IPS-NIHi11 (cell line): Measurements from ENCODE around the gene THSD4.

Source experiments
- DNase-seq: peaks from one replicate; pipeline ENCODE4 v3.0.0; 2012; ENCODE audit warnings: mixed read lengths, low spot score

Gene THSD4

DNA sequence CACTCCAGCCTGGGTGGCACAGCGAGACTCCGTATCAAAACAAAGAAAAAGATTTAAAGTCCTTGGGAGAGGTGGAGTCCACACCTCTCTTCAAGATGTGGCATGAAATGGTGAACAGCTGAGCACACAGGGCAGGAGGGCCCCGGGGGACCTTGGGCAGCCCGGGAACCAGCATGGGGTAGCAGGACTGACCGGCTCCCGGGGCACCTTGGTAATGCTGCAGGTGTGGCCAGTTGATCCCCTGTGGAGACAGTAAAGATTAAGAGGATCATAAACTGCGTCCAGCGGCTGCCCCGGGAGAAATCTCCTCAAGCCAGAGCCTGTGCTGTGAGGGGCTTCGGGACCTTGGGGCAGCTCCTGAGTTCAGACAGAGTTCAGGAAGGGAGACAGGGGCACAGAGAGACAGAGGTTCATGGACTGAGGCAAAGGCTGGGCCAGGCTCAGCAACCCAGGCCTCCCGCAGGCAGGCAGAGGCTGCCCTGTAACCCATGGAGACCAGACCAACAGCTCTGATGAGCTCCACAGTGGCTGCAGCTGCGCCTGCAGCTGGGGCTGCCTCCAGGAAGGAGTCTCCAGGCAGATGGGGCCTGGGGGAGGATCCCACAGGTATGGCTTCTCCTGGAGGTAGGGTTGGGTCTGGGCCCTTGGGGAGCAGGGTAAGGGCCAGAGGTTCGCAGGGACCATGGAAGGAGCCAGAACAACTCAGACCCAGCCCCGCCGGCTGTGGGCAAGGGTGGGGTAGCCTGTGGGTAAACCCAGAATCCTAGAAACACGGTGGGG is 695.2 kb downstream of the THSD4 start, which contains the start of gene NR2E3:
TSS of gene NR2E3 (plus strand) at position 299 of the 780 bp plus-strand sequence. CDS start at position 489, 190 bp downstream.
- no peak for DNase-seq

DNA sequence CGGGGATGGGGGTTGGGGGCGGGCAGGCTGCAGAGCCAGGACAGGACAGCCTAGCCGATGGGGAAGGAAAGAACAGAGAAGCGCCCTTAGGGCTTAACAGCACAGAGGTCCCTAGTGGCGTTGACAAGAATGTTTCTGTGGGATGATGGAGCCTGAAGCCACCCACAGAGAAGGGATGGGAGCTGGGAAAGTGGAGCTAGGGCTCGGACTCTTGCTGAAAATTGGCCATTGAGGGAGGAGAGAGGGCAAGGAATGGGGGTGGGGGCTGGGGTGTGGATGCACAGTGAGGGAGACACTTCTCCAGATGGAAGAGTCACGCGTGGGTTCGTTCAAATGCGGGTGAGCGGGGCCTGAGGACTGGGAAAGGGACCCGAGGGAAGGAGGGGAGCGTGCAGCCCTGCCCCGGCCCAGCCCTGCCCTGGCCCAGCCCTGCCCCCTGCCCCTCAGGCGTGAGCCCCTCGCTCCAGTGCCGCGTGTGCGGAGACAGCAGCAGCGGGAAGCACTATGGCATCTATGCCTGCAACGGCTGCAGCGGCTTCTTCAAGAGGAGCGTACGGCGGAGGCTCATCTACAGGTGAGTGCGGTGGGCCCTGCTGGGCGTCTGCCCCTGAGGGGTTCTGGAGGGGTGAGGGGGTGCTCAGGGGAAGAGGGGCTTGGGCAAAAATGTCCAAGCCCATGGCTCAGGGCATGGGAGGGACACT is 695.9 kb downstream of the THSD4 start:
- DNase-seq: no peak

DNA sequence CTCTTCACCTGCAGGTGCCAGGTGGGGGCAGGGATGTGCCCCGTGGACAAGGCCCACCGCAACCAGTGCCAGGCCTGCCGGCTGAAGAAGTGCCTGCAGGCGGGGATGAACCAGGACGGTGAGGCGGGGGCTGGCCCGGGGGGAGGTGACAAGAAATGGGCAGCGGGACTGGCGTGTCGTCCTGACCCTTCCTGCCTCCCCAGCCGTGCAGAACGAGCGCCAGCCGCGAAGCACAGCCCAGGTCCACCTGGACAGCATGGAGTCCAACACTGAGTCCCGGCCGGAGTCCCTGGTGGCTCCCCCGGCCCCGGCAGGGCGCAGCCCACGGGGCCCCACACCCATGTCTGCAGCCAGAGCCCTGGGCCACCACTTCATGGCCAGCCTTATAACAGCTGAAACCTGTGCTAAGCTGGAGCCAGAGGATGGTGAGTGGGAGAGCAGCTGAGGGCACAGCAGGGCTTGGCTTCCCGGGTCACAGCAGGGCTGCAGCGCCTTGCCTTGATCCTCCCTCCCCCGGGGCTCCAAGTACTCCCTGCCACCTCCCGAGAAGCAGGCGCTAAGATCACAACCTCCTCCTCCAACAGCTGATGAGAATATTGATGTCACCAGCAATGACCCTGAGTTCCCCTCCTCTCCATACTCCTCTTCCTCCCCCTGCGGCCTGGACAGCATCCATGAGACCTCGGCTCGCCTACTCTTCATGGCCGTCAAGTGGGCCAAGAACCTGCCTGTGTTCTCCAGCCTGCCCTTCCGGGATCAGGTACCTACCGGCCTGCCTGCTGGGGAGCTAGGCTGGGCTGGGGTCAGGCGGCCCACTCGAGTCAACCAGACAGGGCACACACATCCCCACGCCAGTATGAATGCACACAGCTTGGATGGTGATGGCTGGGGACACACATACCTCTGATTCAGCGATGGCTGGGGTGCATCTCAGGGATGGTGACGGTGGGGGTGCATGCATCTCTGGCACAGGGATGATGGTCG is 696.8 kb downstream of the THSD4 start:
- DNase-seq: no peak

DNA sequence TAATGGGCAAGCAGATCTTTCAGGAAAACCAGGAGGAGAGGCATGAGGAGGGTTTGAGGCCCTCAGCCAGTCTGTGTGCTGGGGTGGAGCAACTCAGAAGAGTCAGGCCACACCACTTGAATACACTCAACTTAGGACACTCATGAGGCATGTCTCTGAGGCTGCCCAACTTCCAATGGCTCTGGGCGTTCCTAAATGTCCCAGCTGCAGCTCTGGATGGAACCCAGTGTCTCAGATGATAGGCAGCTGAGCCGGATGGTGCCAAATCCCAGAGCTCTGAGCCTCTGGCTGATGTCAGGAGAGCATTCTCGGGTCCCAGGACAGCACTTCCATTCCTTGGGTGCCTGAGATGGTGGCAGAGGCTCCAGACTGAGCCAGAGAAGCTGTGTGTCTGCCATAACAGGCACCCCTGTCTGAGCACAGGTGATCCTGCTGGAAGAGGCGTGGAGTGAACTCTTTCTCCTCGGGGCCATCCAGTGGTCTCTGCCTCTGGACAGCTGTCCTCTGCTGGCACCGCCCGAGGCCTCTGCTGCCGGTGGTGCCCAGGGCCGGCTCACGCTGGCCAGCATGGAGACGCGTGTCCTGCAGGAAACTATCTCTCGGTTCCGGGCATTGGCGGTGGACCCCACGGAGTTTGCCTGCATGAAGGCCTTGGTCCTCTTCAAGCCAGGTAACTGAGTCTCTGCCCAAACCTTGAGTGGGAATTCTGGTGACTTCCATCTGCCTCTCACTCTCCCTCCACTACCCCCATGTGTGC is 697.9 kb downstream of the THSD4 start:
- no peak for DNase-seq

DNA sequence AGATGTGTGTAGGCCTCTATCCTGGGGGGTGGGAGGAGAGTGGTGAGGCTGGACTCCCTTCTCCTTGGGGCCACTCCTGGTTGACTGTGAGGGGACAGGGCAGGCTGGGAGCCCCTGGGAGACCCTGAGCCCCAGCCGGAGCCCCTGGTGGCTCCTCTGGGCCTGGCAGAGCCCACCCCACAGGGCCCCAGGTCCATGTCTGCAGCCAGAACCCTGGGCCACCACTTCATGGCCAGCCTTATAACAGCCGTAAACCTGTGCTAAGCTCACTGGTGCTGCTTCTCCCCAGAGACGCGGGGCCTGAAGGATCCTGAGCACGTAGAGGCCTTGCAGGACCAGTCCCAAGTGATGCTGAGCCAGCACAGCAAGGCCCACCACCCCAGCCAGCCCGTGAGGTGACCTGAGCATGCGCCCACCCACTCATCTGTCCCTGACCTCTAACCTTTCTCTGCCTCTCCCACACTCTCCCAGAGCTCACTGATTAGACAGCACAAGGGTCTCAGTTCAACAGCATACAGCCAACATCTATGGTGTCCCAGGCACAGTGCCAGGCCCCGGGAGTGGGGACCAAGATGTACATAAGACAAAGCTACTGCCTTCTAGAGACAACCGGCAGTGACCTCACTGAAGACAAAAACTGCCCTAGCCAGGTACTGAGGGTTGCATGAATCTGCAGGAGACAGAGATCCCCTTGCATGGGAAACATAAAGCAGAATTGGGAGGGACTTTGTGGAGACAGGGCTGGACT is 698.6 kb downstream of the THSD4 start:
- DNase-seq: no peak

DNA sequence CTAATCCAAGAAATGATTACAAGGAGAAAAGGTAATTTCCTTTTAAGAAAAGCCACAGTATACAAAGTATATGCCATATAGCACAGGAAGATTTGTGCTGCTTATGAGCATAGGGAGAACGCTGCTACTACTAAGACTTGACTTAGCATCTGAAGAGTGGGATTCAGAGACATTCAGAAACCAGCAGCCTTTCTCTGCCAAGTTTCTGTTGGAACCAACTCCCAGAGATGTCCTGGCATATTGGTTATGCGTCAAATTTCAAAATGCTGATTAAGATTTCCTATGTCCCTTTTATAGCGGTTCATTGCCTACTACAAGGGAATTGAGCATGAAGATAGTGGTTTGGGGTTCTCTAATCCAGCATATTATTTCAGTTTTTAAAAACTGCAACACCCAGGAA is 700.0 kb downstream of the THSD4 start:
- DNase-seq: no peak

DNA sequence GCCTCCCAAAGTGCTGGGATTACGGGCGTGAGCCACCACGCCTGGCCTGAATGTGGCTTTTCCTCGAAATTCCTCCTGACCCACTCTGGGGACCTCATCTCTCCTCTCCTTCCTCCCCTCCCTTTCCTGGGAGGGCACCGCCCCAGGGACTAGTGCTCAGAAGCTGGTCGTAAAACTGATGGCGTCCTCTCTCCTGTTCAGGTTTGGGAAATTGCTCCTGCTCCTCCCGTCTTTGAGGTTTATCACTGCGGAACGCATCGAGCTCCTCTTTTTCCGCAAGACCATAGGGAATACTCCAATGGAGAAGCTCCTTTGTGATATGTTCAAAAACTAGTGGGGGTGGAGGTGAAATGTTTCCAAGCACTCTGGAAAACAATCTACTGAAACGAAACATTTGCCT is 702.1 kb downstream of the THSD4 start:
- DNase-seq: no peak

DNA sequence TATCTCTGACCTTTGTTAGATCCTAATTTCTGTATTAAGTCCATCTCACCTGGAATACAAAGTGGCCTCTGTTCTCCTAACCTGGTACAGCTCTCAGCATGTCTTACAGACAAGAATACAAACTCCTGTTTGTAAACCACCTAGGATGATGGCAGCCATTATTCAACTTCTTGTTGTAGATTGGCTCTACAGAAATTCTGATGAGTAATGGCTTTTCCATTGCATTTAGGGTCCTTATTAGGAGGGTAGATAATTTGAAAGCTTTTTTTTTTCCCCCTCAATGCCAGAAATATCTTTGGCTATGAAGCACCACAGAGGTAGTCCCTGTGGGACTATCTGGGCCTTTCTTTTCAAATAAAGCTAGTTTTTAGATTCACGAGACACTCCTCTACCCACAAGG is 704.9 kb downstream of the THSD4 start:
- no peak for DNase-seq

DNA sequence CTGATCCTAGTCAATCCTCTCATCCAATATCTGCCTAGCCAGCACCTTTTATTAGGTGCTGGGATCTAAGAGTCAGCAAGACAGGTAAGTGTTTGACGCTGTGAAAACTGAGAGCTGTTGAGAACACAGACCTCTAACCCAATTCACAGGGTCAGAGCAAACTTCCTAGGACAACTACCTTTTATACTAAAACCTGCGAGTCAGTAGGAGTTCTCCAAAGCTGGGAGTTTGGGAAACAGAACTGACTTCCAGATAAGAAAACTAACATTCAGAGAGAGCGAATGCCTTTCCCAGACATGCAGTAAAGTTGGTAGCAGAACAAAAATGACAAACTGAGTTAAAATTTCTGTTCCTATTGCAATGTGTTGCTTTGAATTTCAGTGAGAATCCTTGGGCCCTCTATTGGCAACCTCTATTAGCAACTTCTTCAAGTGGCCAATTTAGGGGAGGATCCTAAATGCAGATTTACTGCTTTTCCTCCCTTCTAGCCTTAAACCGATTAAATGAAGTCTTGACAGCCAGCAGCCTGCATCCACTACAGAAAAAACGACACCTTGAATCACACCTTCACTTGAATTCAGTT is 706.4 kb downstream of the THSD4 start:
- no peak for DNase-seq

DNA sequence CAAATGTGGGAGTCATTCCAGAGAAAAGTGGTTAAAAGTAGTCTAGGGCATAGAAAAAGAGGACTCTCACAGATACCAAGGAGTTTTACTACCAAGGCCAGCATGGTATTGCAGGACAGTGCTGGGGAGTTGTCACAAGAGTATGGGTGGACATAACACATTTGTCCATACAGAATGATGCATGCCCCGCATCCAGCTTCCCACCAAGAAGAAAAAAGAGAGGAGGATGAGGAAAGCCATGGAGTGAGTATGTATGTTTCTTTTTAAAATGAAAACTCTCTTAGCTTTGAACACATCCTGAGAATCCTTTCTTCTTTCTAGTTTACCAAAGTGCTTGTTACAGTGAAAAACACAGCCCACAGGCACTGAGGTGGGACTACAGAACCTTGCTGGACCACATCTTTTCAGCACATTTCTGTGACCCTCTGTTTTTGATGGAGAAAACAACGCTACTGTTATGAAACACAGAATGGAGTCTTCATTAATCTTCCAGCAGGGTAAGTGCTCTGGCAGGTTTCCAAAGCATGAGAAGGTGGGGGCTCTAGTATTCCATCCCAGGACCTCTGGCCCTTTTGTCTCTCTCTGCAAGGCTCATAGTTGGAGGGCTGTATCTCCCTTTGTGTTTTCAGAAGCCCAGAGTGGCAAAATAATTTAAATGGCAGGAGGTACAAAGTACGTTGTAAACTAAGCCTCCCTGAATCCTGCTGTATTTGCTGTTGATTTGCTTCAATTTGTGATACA is 707.8 kb downstream of the THSD4 start:
- no peak for DNase-seq

DNA sequence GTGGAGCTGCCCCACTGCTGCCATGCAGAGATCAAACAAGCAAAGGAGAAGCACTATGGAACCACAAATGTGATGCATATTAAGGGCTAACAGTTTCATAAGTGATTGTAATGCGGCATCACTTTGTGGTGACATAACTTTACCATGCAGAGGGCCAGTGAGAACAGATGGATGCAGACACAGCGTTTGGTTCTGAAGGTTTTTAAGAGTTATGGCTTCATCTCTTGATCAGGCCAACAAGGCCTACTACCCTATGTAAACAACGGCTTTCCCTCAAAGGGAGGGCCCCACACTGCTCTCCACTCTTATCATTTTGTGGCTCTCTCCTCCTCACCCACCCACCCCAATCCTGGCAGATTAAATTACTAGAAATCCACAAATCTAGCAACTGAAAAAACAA is 708.5 kb downstream of the THSD4 start:
- no peak for DNase-seq

DNA sequence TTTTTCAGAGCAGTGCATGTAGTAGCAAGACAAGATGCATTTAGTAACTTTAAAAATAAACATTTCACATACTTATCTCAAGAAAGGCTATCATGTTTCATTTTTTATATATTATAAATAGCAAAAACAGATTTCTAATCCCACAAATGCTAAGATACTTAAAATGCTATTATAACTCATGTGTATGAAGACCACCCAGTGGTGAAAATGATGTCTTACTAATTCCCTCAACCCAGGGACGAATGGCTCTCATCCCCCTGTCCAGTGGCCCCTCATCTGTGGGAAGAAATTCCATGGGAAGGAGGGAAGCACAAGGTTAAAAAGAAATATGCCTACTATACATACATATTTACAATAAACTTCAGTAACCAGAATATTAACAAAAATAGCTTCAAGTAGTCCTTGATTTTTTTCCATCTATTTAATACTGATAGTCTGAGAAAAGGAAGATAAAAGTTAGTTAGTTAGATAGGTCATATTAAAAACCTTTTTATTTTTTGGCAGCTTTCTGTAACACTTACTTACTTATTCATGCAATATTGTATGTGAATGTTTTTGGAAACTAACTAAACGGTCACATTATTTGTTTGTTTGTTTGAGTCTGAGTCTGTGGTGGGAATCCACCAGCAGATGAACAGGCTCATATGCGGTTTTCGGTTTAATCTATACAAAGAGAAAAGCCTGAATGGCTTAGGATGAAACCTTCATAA is 709.9 kb downstream of the THSD4 start:
- DNase-seq: no peak

DNA sequence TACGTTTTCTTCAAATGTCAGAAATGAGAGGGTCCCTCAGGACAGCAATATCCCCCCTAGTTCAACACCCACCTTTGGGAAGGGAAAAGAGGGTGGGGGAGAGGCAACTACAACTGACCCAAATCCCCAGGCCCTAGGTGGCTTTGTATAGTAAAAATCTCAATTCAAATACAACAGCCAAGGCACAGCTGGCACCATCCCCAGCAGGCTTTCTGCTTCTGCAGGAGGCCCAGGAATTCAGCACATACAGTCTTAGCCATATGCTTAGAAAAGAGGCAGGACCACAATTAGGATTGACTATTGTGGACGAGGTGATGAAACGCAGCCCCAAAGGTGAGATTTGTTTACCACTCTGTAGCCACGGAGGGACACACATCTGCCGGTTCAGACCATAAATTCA is 710.9 kb downstream of the THSD4 start:
- no peak for DNase-seq

DNA sequence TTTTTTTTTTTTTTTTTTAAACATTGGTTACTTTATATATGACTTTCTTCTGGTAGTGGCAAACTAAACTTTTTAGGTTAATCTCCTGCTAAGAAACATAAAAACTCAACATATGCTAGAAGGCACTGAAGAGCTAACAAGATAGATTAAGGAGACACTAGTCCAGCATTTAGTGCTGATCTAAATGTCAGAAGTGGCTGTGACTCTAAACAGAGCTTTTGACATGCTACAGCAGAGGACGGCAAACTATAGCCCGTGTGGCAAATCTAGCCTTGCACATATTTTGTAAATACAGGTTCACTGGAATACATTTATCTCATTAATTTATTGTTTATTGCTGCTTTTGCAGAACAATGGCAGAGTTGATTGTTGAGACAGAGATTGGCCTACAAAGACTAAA is 715.7 kb downstream of the THSD4 start:
- no peak for DNase-seq
